PFSK-1 (cell line): ENCODE results near the gene NUDT21.

ENCODE experiments used
- POLR2AphosphoS5 ChIP-seq: IDR thresholded peaks from 2 replicates; pipeline ENCODE4 v1.6.1; 2012; ENCODE audit warnings: low read depth, mild to moderate bottlenecking, control low read depth, low read length, moderate library complexity
- TAF1 ChIP-seq: IDR thresholded peaks from 2 replicates; pipeline ENCODE4 v1.6.1; 2012; ENCODE audit warnings: low read length, control low read depth, borderline replicate concordance; ENCODE audit not compliant: insufficient read depth

- TF ChIP-seq TAF1 (no peak), POLR2AphosphoS5 (no peak)
Observed at GRCh38 chr16:56493815-56494214, 42.7 kb upstream of the NUDT21 start.
